Small intestine (tissue), 7 donors: ENCODE results near the gene PIP4K2B. TPM values are rescaled to one million over a fixed set of nuclear protein-coding genes. Genes with fewer than 3 reads are reported as not detected.
"Not testable (repeated sequence)": the region's sequence is repeated elsewhere in the genome, so short reads cannot be mapped to it uniquely, and the experiment has no call there.

Experiments used
- DNase-seq, 2 donors: peaks; one replicate each; pipeline versions ENCODE4 v3.0.0 to v3.0.0-alpha.2; 2013
- FAIRE-seq: peaks from 2 replicates; lab custom pipeline; 2012; peaks lifted over from hg19 to GRCh38; lab: Jason Lieb, UNC
- H3K27ac ChIP-seq, 3 donors: one replicate each; pipeline ENCODE4 v1.5.1; 2013; ENCODE audit warnings: low read length in 2 of 3, mild to moderate bottlenecking in 2 of 3, control low read depth in 1 of 3, inconsistent platforms in 1 of 3, low read depth in 1 of 3, moderate library complexity in 1 of 3
- H3K27me3 ChIP-seq, 3 donors: one replicate each; pipeline ENCODE4 v1.6.1; 2013; ENCODE audit warnings: low read length in 3 of 3, inconsistent platforms in 1 of 3; ENCODE audit not compliant: control insufficient read depth in 3 of 3, insufficient read depth in 3 of 3
- H3K36me3 ChIP-seq, 3 donors: one replicate each; pipeline ENCODE4 v1.6.1; 2013; ENCODE audit warnings: low read length in 3 of 3, inconsistent platforms in 1 of 3, low read depth in 1 of 3, mild to moderate bottlenecking in 1 of 3, moderate library complexity in 1 of 3; ENCODE audit not compliant: control insufficient read depth in 3 of 3, insufficient read depth in 2 of 3
- H3K4me1 ChIP-seq, 3 donors: one replicate each; pipeline ENCODE4 v1.6.1; 2013; ENCODE audit warnings: low read length in 2 of 3, inconsistent platforms in 1 of 3, low read depth in 1 of 3, mild to moderate bottlenecking in 1 of 3, moderate library complexity in 1 of 3; ENCODE audit not compliant: control insufficient read depth in 3 of 3, insufficient read depth in 2 of 3
- H3K4me3 ChIP-seq, 3 donors: one replicate each; pipeline ENCODE4 v1.5.1; 2013; ENCODE audit warnings: low read length in 3 of 3, control low read depth in 1 of 3, inconsistent platforms in 1 of 3, low read depth in 1 of 3, mild to moderate bottlenecking in 1 of 3, moderate library complexity in 1 of 3
- H3K9me3 ChIP-seq, 2 donors: one replicate each; pipeline ENCODE4 v1.6.1; 2013; ENCODE audit warnings: low read depth in 1 of 2, low read length in 1 of 2; ENCODE audit not compliant: control insufficient read depth in 2 of 2, insufficient read depth in 1 of 2
- WGBS, 3 donors: extraction: QIAGEN DNeasy Blood & Tissue Kit; methylation state at CpG; one replicate each; pipeline ENCODE4 v1.1.7; 2013; 5-methylcytosine and 5-hydroxymethylcytosine counted together
- polyA plus RNA-seq, 4 donors: library from polyadenylated mRNA; stranded (reverse) in 3 of 4; unstranded in 1 of 4; fragments of 200-250 nt in 3 of 4; fragments of 120-200 nt in 1 of 4; gene quantifications; one replicate each; pipeline versions ENCODE4 v1.2.1 to v1.2.3, GENCODE V29; 2013
- donor health status: healthy with polysubstance abuse.
- donor health status: control.
- donor health status: control.
- donor health status: Bipolar disorder and iron deficiency.
- donor health status: healthy.

Gene PIP4K2B
- polyA plus RNA-seq, 4 donors, result 4.9 to 28.0 (median 12.2) TPM

GRCh38 chr17:38800237-38800760 is 943 bp upstream of the PIP4K2B start:
- H3K36me3 ChIP-seq, result peaks cover 10 to 28% (median 10%) of the 10 kb centered on the region in 3 donors
- WGBS, 3 donors, result 16 to 22% (median 18%) methylated on average over 14 of the region's 14 CpGs
- DNase-seq, result no peak
- FAIRE-seq, result no peak
- H3K4me3 ChIP-seq, result peak overlapping the region; percentile 53 to 88 (median 78)
- H3K4me1 ChIP-seq, result peaks cover 11 to 31% (median 12%) of the 10 kb centered on the region in 3 donors
- H3K27me3 ChIP-seq, result no peaks in the 10 kb centered on the region
- no peaks in the 10 kb centered on the region for H3K9me3 ChIP-seq
- H3K27ac ChIP-seq, result peak overlapping the region; percentile 94 to 99 (median 96)

GRCh38 chr17:38798614-38799500 is 499 bp downstream of the PIP4K2B start:
- FAIRE-seq, result no peak
- H3K4me3 ChIP-seq, result peak overlapping the region; percentile 67 to 88 (median 78)
- H3K27ac ChIP-seq, result peak overlapping the region; percentile 38 to 90 (median 76)
- peaks cover 11 to 31% (median 12%) of the 10 kb centered on the region in 3 donors for H3K4me1 ChIP-seq
- 0 to 1% (median 0%) methylated on average over 34 to 53 of the region's 53 CpGs for WGBS, 3 donors
- peaks cover 9 to 25% (median 9%) of the 10 kb centered on the region in 3 donors for H3K36me3 ChIP-seq
- no peaks in the 10 kb centered on the region for H3K27me3 ChIP-seq
- no peaks in the 10 kb centered on the region for H3K9me3 ChIP-seq
- peak in 1 of 2 donors; percentile 51 for DNase-seq

- Histone ChIP-seq H3K36me3 (peaks cover 7 to 22% (median 9%) of the 10 kb centered on the region in 3 donors), H3K4me3 (peak overlapping the region in 2 of 3 donors; percentile 67 to 78), H3K4me1 (peaks cover 11 to 31% (median 12%) of the 10 kb centered on the region in 3 donors), H3K27me3 (no peaks in the 10 kb centered on the region), H3K9me3 (no peaks in the 10 kb centered on the region), H3K27ac (peak overlapping the region in 2 of 3 donors; percentile 7 to 76)
- 78 to 86% (median 86%) methylated on average over 6 of the region's 6 CpGs for WGBS, 3 donors
- no peak for DNase-seq
- no peak for FAIRE-seq
Measured at GRCh38 chr17:38797828-38798227, 1.5 kb downstream of the PIP4K2B start.

GRCh38 chr17:38797158-38797490 is 2.2 kb downstream of the PIP4K2B start:
- H3K9me3 ChIP-seq, result no peaks in the 10 kb centered on the region
- H3K4me3 ChIP-seq, result no peak overlapping the region
- peaks cover 5 to 23% (median 7%) of the 10 kb centered on the region in 3 donors for H3K36me3 ChIP-seq
- no peaks in the 10 kb centered on the region for H3K27me3 ChIP-seq
- 81 to 90% (median 89%) methylated on average over 5 of the region's 5 CpGs for WGBS, 3 donors
- peaks cover 11 to 31% (median 12%) of the 10 kb centered on the region in 3 donors for H3K4me1 ChIP-seq
- FAIRE-seq (no peak), DNase-seq (peak in 1 of 2 donors; percentile 17)
- H3K27ac ChIP-seq, result peak overlapping the region in 1 of 3 donors; percentile 10

- H3K4me3 ChIP-seq, result no peak overlapping the region
- peak; percentile 49 to 76 for DNase-seq
- peaks cover 11 to 31% (median 12%) of the 10 kb centered on the region in 3 donors for H3K4me1 ChIP-seq
- no peaks in the 10 kb centered on the region for H3K9me3 ChIP-seq
- WGBS, 3 donors, result 37 to 58% (median 54%) methylated on average over 5 of the region's 5 CpGs
- peaks cover under 1 to 26% (median 2%) of the 10 kb centered on the region in 3 donors for H3K36me3 ChIP-seq
- no peak for FAIRE-seq
- H3K27ac ChIP-seq, result peak overlapping the region in 1 of 3 donors; percentile 65
- H3K27me3 ChIP-seq, result no peaks in the 10 kb centered on the region
Measured at GRCh38 chr17:38796451-38797157, 2.8 kb downstream of the PIP4K2B start.

GRCh38 chr17:38794221-38794620 is 5.1 kb downstream of the PIP4K2B start:
- H3K9me3 ChIP-seq, result no peaks in the 10 kb centered on the region
- H3K27me3 ChIP-seq, result no peaks in the 10 kb centered on the region
- 97 to 98% (median 97%) methylated on average over 5 of the region's 5 CpGs for WGBS, 3 donors
- H3K27ac ChIP-seq, result no peak overlapping the region
- peaks cover 0 to 30% (median 2%) of the 10 kb centered on the region in 3 donors for H3K36me3 ChIP-seq
- no peak overlapping the region for H3K4me3 ChIP-seq
- FAIRE-seq, result no peak
- no peak for DNase-seq
- H3K4me1 ChIP-seq, result peaks cover 11 to 33% (median 12%) of the 10 kb centered on the region in 3 donors

GRCh38 chr17:38791162-38791561 is 8.2 kb downstream of the PIP4K2B start:
- H3K9me3 ChIP-seq, result no peaks in the 10 kb centered on the region
- no peaks in the 10 kb centered on the region for H3K27me3 ChIP-seq
- peaks cover 0 to 43% (median 2%) of the 10 kb centered on the region in 3 donors for H3K36me3 ChIP-seq
- no peak overlapping the region for H3K4me3 ChIP-seq
- H3K27ac ChIP-seq, result no peak overlapping the region
- peaks cover 0 to 11% (median 0%) of the 10 kb centered on the region in 3 donors for H3K4me1 ChIP-seq
- FAIRE-seq (no peak), DNase-seq (no peak)
- WGBS, 3 donors, result 98 to 100% (median 98%) methylated on average over 5 of the region's 5 CpGs

GRCh38 chr17:38790148-38790707 is 9.1 kb downstream of the PIP4K2B start:
- H3K4me3 ChIP-seq, H3K4me1 ChIP-seq, DNase-seq, FAIRE-seq, H3K9me3 ChIP-seq, H3K27me3 ChIP-seq, H3K27ac ChIP-seq: not testable (repeated sequence)
- 78 to 91% (median 86%) methylated on average over 13 of the region's 13 CpGs for WGBS, 3 donors
- peaks cover 2 to 45% (median 2%) of the 10 kb centered on the region in 3 donors for H3K36me3 ChIP-seq
